Effector memory CD4-positive, alpha-beta T cell (primary cell): Measurements from ENCODE around the gene TLCD5.

Source experiments
- DNase-seq, 3 donors: peaks; one replicate each; pipeline ENCODE4 v3.0.0-alpha.2; 2020
- H3K27ac ChIP-seq: 2 replicates; pipeline ENCODE4 v1.7.0; 2013; ENCODE audit warnings: mild to moderate bottlenecking, low read length, moderate library complexity; ENCODE audit not compliant: insufficient read depth, poor library complexity, severe bottlenecking
- H3K27me3 ChIP-seq: replicated peaks from 2 replicates; pipeline ENCODE4 v1.7.0; 2013; ENCODE audit warnings: mild to moderate bottlenecking, low read length; ENCODE audit not compliant: insufficient read depth, control insufficient read depth, poor library complexity, severe bottlenecking
- H3K36me3 ChIP-seq: 2 replicates; pipeline ENCODE4 v1.7.0; 2013; ENCODE audit warnings: mild to moderate bottlenecking, low read length, moderate library complexity; ENCODE audit not compliant: control insufficient read depth, insufficient read depth
- H3K4me1 ChIP-seq: 2 replicates; pipeline ENCODE4 v1.7.0; 2013; ENCODE audit warnings: low read length, mild to moderate bottlenecking; ENCODE audit not compliant: control insufficient read depth, insufficient read depth, poor library complexity, severe bottlenecking
- H3K4me3 ChIP-seq: 2 replicates; pipeline ENCODE4 v1.7.0; 2013; ENCODE audit warnings: low read length, low read depth, mild to moderate bottlenecking; ENCODE audit not compliant: insufficient read depth, poor library complexity, severe bottlenecking
- H3K9me3 ChIP-seq: 2 replicates; pipeline ENCODE4 v1.7.0; 2013; ENCODE audit warnings: mild to moderate bottlenecking, low read length, moderate library complexity; ENCODE audit not compliant: control insufficient read depth

TLCD5 gene

GRCh38 chr11:120306519-120307242, 18.4 kb upstream of the TLCD5 start:
- Histone ChIP-seq H3K9me3 (no peaks in the 10 kb centered on the region), H3K36me3 (no peaks in the 10 kb centered on the region), H3K4me1 (no peaks in the 10 kb centered on the region), H3K27ac (no peak overlapping the region), H3K27me3 (no peaks in the 10 kb centered on the region), H3K4me3 (no peak overlapping the region)
- DNase-seq = no peak

- H3K36me3 ChIP-seq = no peaks in the 10 kb centered on the region
- no peaks in the 10 kb centered on the region for H3K27me3 ChIP-seq
- no peak for DNase-seq
- no peaks in the 10 kb centered on the region for H3K9me3 ChIP-seq
- no peak overlapping the region for H3K27ac ChIP-seq
- no peaks in the 10 kb centered on the region for H3K4me1 ChIP-seq
- no peak overlapping the region for H3K4me3 ChIP-seq
Observed at GRCh38 chr11:120307476-120307875, 17.6 kb upstream of the TLCD5 start.

GRCh38 chr11:120308081-120308480, 17.0 kb upstream of the TLCD5 start:
- H3K4me3 ChIP-seq = no peak overlapping the region
- no peaks in the 10 kb centered on the region for H3K27me3 ChIP-seq
- no peaks in the 10 kb centered on the region for H3K36me3 ChIP-seq
- no peaks in the 10 kb centered on the region for H3K4me1 ChIP-seq
- no peaks in the 10 kb centered on the region for H3K9me3 ChIP-seq
- no peak for DNase-seq
- H3K27ac ChIP-seq = no peak overlapping the region

GRCh38 chr11:120310870-120311269, 14.2 kb upstream of the TLCD5 start:
- H3K36me3 ChIP-seq = no peaks in the 10 kb centered on the region
- DNase-seq = no peak
- H3K9me3 ChIP-seq = no peaks in the 10 kb centered on the region
- no peak overlapping the region for H3K4me3 ChIP-seq
- H3K27me3 ChIP-seq = no peaks in the 10 kb centered on the region
- no peaks in the 10 kb centered on the region for H3K4me1 ChIP-seq
- no peak overlapping the region for H3K27ac ChIP-seq

GRCh38 chr11:120314861-120315260, 10.2 kb upstream of the TLCD5 start:
- Histone ChIP-seq H3K4me3 (no peak overlapping the region), H3K27ac (no peak overlapping the region), H3K4me1 (no peaks in the 10 kb centered on the region), H3K36me3 (no peaks in the 10 kb centered on the region), H3K27me3 (no peaks in the 10 kb centered on the region), H3K9me3 (no peaks in the 10 kb centered on the region)
- DNase-seq = no peak

GRCh38 chr11:120316880-120317688, 8.0 kb upstream of the TLCD5 start:
- H3K4me1 ChIP-seq = no peaks in the 10 kb centered on the region
- H3K36me3 ChIP-seq = no peaks in the 10 kb centered on the region
- H3K4me3 ChIP-seq = no peak overlapping the region
- no peak overlapping the region for H3K27ac ChIP-seq
- DNase-seq = no peak
- H3K27me3 ChIP-seq = no peaks in the 10 kb centered on the region
- H3K9me3 ChIP-seq = no peaks in the 10 kb centered on the region

GRCh38 chr11:120317689-120318480, 7.2 kb upstream of the TLCD5 start:
- Histone ChIP-seq H3K27me3 (no peaks in the 10 kb centered on the region), H3K36me3 (no peaks in the 10 kb centered on the region), H3K9me3 (no peaks in the 10 kb centered on the region), H3K27ac (no peak overlapping the region), H3K4me3 (no peak overlapping the region), H3K4me1 (no peaks in the 10 kb centered on the region)
- no peak for DNase-seq

- H3K27ac ChIP-seq = no peak overlapping the region
- DNase-seq = no peak
- peaks cover under 1% of the 10 kb centered on the region for H3K27me3 ChIP-seq
- no peak overlapping the region for H3K4me3 ChIP-seq
- no peaks in the 10 kb centered on the region for H3K4me1 ChIP-seq
- H3K9me3 ChIP-seq = no peaks in the 10 kb centered on the region
- H3K36me3 ChIP-seq = no peaks in the 10 kb centered on the region
Observed at GRCh38 chr11:120318906-120319305, 6.2 kb upstream of the TLCD5 start.

GRCh38 chr11:120326228-120326627, 1.1 kb downstream of the TLCD5 start:
- H3K27me3 ChIP-seq = peaks cover 15% of the 10 kb centered on the region
- peaks cover 13% of the 10 kb centered on the region for H3K4me1 ChIP-seq
- no peak for DNase-seq
- H3K4me3 ChIP-seq = no peak overlapping the region
- no peak overlapping the region for H3K27ac ChIP-seq
- H3K36me3 ChIP-seq = no peaks in the 10 kb centered on the region
- H3K9me3 ChIP-seq = no peaks in the 10 kb centered on the region
